H1 (cell line): Measurements from ENCODE around the gene FAM219A. TPM values are rescaled to one million over a fixed set of nuclear protein-coding genes. Genes with fewer than 3 reads are reported as not detected.

Experiments
- CTCF ChIA-PET: fragments of 300-600 bp; sonication (Branson Sonifier 250); formaldehyde crosslinking; loops from one replicate; lab custom pipeline; 2021; ENCODE audit not compliant: partially characterized antibody; lab: Charles Lee
- POLR2A ChIA-PET: fragments of 300-600 bp; sonication (Branson Sonifier 250); formaldehyde crosslinking; loops from one replicate; lab custom pipeline; 2021; ENCODE audit warnings: inconsistent platforms; ENCODE audit not compliant: partially characterized antibody; lab: Charles Lee
- DNase-seq, 2 experiments: peaks; one replicate each; pipeline versions ENCODE4 v3.0.0 to v3.0.0-alpha.2; 2010 to 2022; ENCODE audit warnings: low spot score in 2 of 2, low read depth in 1 of 2, mixed read lengths in 1 of 2
- FAIRE-seq: peaks from 2 replicates; lab custom pipeline; 2011; peaks lifted over from hg19 to GRCh38; lab: Jason Lieb, UNC
- H2AFZ ChIP-seq: 2 replicates; pipeline ENCODE4 v1.8.1; 2012; ENCODE audit warnings: low read length, inconsistent platforms
- H2AK5ac ChIP-seq: 2 replicates; pipeline ENCODE4 v1.6.1; 2013; ENCODE audit warnings: low read depth, low read length
- H2BK120ac ChIP-seq: replicated peaks from 2 replicates; pipeline ENCODE3; 2013; ENCODE audit warnings: low read depth, low read length, inconsistent platforms
- H2BK12ac ChIP-seq: 2 replicates; pipeline ENCODE4 v1.6.1; 2013; ENCODE audit warnings: low read depth, low read length
- H2BK15ac ChIP-seq: 2 replicates; pipeline ENCODE4 v1.6.1; 2013; ENCODE audit warnings: low read length
- H2BK20ac ChIP-seq: 2 replicates; pipeline ENCODE4 v1.6.1; 2013; ENCODE audit warnings: low read length
- H2BK5ac ChIP-seq: 2 replicates; pipeline ENCODE4 v1.6.1; 2013; ENCODE audit warnings: low read depth, low read length
- H3K14ac ChIP-seq: 2 replicates; pipeline ENCODE4 v1.6.1; 2013; ENCODE audit warnings: inconsistent platforms; ENCODE audit not compliant: insufficient read length
- H3K18ac ChIP-seq: 2 replicates; pipeline ENCODE4 v1.6.1; 2013; ENCODE audit warnings: low read length; ENCODE audit errors: extremely low read depth
- H3K23ac ChIP-seq: 2 replicates; pipeline ENCODE4 v1.6.1; 2013; ENCODE audit warnings: inconsistent platforms; ENCODE audit not compliant: insufficient read length
- H3K23me2 ChIP-seq: 2 replicates; pipeline ENCODE4 v1.6.1; 2013; ENCODE audit warnings: low read depth, low read length
- H3K27ac ChIP-seq: 2 replicates; pipeline ENCODE4 v1.6.1; 2011; ENCODE audit warnings: low read depth, low read length, inconsistent platforms
- H3K27me3 ChIP-seq, 4 experiments: replicated peaks in 1 of 4; 1 replicate in 1 of 4; 2 replicates in 3 of 4; pipeline versions ENCODE4 v1.6.1 to v1.8.1; 2011 to 2013; ENCODE audit warnings: low read length in 3 of 4, mild to moderate bottlenecking in 3 of 4, inconsistent platforms in 2 of 4, mixed read lengths in 2 of 4, moderate library complexity in 1 of 4; ENCODE audit not compliant: control insufficient read depth in 3 of 4, insufficient read depth in 3 of 4; ENCODE audit errors: extremely low read depth in 1 of 4
- H3K36me3 ChIP-seq, 4 experiments: 2 replicates each; pipeline versions ENCODE4 v1.6.1 to v1.8.1; 2011 to 2013; ENCODE audit warnings: mild to moderate bottlenecking in 4 of 4, low read length in 3 of 4, moderate library complexity in 2 of 4, control low read depth in 1 of 4, inconsistent platforms in 1 of 4; ENCODE audit not compliant: insufficient read depth in 4 of 4, control insufficient read depth in 2 of 4
- H3K4ac ChIP-seq: replicated peaks from 2 replicates; pipeline ENCODE3; 2013; ENCODE audit warnings: low read length, low read depth, mixed read lengths, inconsistent platforms; ENCODE audit not compliant: insufficient read length
- H3K4me1 ChIP-seq, 4 experiments: replicated peaks in 1 of 4; 1 replicate in 1 of 4; 2 replicates in 3 of 4; pipeline versions ENCODE4 v1.6.1 to v1.8.1; 2011 to 2013; ENCODE audit warnings: low read length in 3 of 4, inconsistent platforms in 2 of 4, mixed read lengths in 1 of 4; ENCODE audit not compliant: insufficient read depth in 4 of 4, control insufficient read depth in 3 of 4
- H3K4me2 ChIP-seq, 2 experiments: 2 replicates each; pipeline versions ENCODE4 v1.6.1 to v1.8.1; 2011 to 2013; ENCODE audit warnings: low read depth in 2 of 2, low read length in 2 of 2, control low read depth in 1 of 2, inconsistent platforms in 1 of 2, mild to moderate bottlenecking in 1 of 2; ENCODE audit not compliant: insufficient read depth in 1 of 2
- H3K4me3 ChIP-seq, 4 experiments: fragments of 200-600, 300-600 bp in 1 of 4; sonication (generic), shearing (Covaris generic), sonication (Bioruptor Twin) in 1 of 4; 2 replicates each; pipeline versions ENCODE4 v1.5.1 to v1.8.1; 2011 to 2016; ENCODE audit warnings: low read length in 4 of 4, low read depth in 3 of 4, control low read depth in 2 of 4, inconsistent platforms in 2 of 4, mild to moderate bottlenecking in 2 of 4, mixed read lengths in 1 of 4, moderate library complexity in 1 of 4; ENCODE audit not compliant: insufficient read depth in 2 of 4; ENCODE audit errors: extremely low read depth in 1 of 4
- H3K56ac ChIP-seq: replicated peaks from 2 replicates; pipeline ENCODE3; 2013; ENCODE audit warnings: low read depth, mild to moderate bottlenecking, mixed read lengths, low read length, inconsistent platforms; ENCODE audit not compliant: insufficient read length
- H3K79me1 ChIP-seq: 2 replicates; pipeline ENCODE4 v1.6.1; 2013; ENCODE audit warnings: low read depth, low read length, control low read depth
- H3K79me2 ChIP-seq, 2 experiments: 2 replicates each; pipeline versions ENCODE4 v1.6.1 to v1.8.1; 2012 to 2013; ENCODE audit warnings: low read length in 2 of 2, mild to moderate bottlenecking in 2 of 2, inconsistent platforms in 1 of 2; ENCODE audit not compliant: insufficient read depth in 2 of 2, control insufficient read depth in 1 of 2
- H3K9ac ChIP-seq, 4 experiments: replicated peaks in 1 of 4; 1 replicate in 1 of 4; 2 replicates in 3 of 4; pipeline versions ENCODE4 v1.6.1 to v1.8.1; 2011 to 2013; ENCODE audit warnings: low read depth in 3 of 4, low read length in 3 of 4, control low read depth in 2 of 4, mild to moderate bottlenecking in 2 of 4, moderate library complexity in 2 of 4, inconsistent platforms in 1 of 4; ENCODE audit errors: extremely low read depth in 1 of 4
- H3K9me3 ChIP-seq, 2 experiments: 2 replicates each; pipeline versions ENCODE4 v1.6.1 to v1.8.1; 2012 to 2013; ENCODE audit warnings: mild to moderate bottlenecking in 2 of 2, moderate library complexity in 2 of 2, control low read depth in 1 of 2, inconsistent platforms in 1 of 2, low read depth in 1 of 2, low read length in 1 of 2, mixed read lengths in 1 of 2; ENCODE audit not compliant: insufficient read depth in 2 of 2
- H4K20me1 ChIP-seq, 2 experiments: replicated peaks in 1 of 2; 2 replicates each; pipeline versions ENCODE3 to v1.8.1; 2011 to 2013; ENCODE audit warnings: inconsistent platforms in 2 of 2, low read length in 2 of 2, mild to moderate bottlenecking in 1 of 2; ENCODE audit not compliant: insufficient read depth in 2 of 2, control insufficient read depth in 1 of 2
- H4K5ac ChIP-seq: 2 replicates; pipeline ENCODE4 v1.6.1; 2013; ENCODE audit warnings: low read length, low read depth, mixed read lengths, inconsistent platforms; ENCODE audit not compliant: insufficient read length
- H4K8ac ChIP-seq: 2 replicates; pipeline ENCODE4 v1.8.0; 2013; ENCODE audit warnings: mild to moderate bottlenecking, moderate library complexity, low read length, inconsistent platforms; ENCODE audit not compliant: insufficient read depth; ENCODE audit errors: extremely low read depth
- H4K91ac ChIP-seq: replicated peaks from 2 replicates; pipeline ENCODE3; 2013; ENCODE audit warnings: low read length, mixed read lengths, inconsistent platforms; ENCODE audit not compliant: insufficient read length
- BCL11A ChIP-seq, 2 experiments: IDR thresholded peaks; one replicate each; pipeline ENCODE4 v1.6.1; 2011; ENCODE audit warnings: low read depth in 2 of 2, low read length in 2 of 2, mild to moderate bottlenecking in 2 of 2
- CBX8 ChIP-seq: fragments of 300-800, 300-1000 bp; sonication (generic); IDR thresholded peaks from 2 replicates; pipeline ENCODE4 v1.7.1; 2016; ENCODE audit warnings: low read depth, low read length, borderline replicate concordance
- CEBPB ChIP-seq: IDR thresholded peaks from 2 replicates; pipeline ENCODE4 v1.6.1; 2012; ENCODE audit warnings: low read depth, low read length
- EP300 ChIP-seq, 2 experiments: IDR thresholded peaks; 1 replicate in 1 of 2; 2 replicates in 1 of 2; pipeline ENCODE4 v1.6.1; 2011 to 2012; ENCODE audit warnings: low read depth in 2 of 2, low read length in 2 of 2, mild to moderate bottlenecking in 2 of 2, borderline replicate concordance in 1 of 2, inconsistent platforms in 1 of 2, moderate library complexity in 1 of 2
- FOSL1 ChIP-seq: IDR thresholded peaks from 2 replicates; pipeline ENCODE4 v1.6.1; 2011; ENCODE audit warnings: mild to moderate bottlenecking, low read depth, low read length, moderate library complexity; ENCODE audit not compliant: insufficient read depth
- GABPA ChIP-seq: IDR thresholded peaks from 2 replicates; pipeline ENCODE4 v1.6.1; 2011; ENCODE audit warnings: mild to moderate bottlenecking, low read length, moderate library complexity, borderline replicate concordance; ENCODE audit not compliant: insufficient read depth
- KDM1A ChIP-seq: fragments of 200-600, 300-600 bp; sonication (generic); IDR thresholded peaks from 2 replicates; pipeline ENCODE4 v1.7.1; 2016; ENCODE audit warnings: mild to moderate bottlenecking, low read length, borderline replicate concordance
- NRF1 ChIP-seq: IDR thresholded peaks from 2 replicates; pipeline ENCODE4 v1.6.1; 2011; ENCODE audit warnings: mild to moderate bottlenecking, low read depth, low read length, improper control_type of control experiment
- SIN3A ChIP-seq, 2 experiments: IDR thresholded peaks in 1 of 2; conservative IDR thresholded peaks in 1 of 2; 2 replicates each; pipeline ENCODE4 v1.6.1; 2011 to 2012; ENCODE audit warnings: low read length in 2 of 2, improper control_type of control experiment in 1 of 2, low read depth in 1 of 2, mild to moderate bottlenecking in 1 of 2
- SP1 ChIP-seq: IDR thresholded peaks from 2 replicates; pipeline ENCODE4 v1.6.1; 2011; ENCODE audit warnings: low read depth, low read length
- SRF ChIP-seq: IDR thresholded peaks from 2 replicates; pipeline ENCODE4 v1.6.1; 2011; ENCODE audit warnings: mild to moderate bottlenecking, low read depth, low read length, moderate library complexity
- ZNF274 ChIP-seq: IDR thresholded peaks from 2 replicates; pipeline ENCODE4 v1.7.0; 2012; ENCODE audit warnings: low read length, borderline replicate concordance; ENCODE audit errors: extremely low read depth
- WGBS, 2 experiments: shearing (Covaris generic) in 1 of 2; methylation state at CpG; one replicate each; pipeline versions ENCODE4 v1.1.6 to v1.1.7; 2013 to 2015; ENCODE audit warnings: low lambda C conversion rate in 2 of 2, mixed read lengths in 2 of 2, inconsistent platforms in 1 of 2, low coverage in 1 of 2, missing lambda C conversion rate in 1 of 2; ENCODE audit not compliant: insufficient replicate concordance in 2 of 2, insufficient coverage in 1 of 2, insufficient read length in 1 of 2; ENCODE audit errors: extremely low coverage in 1 of 2, missing lambda C conversion rate in 1 of 2; 5-methylcytosine and 5-hydroxymethylcytosine counted together
- polyA plus RNA-seq, 7 experiments: library from polyadenylated mRNA; depleted of rRNA in 3 of 7; stranded (reverse) in 5 of 7; unstranded in 2 of 7; fragments of >200 nt in 5 of 7; fragments of 200-250 nt in 2 of 7; gene quantifications; 1 replicate in 5 of 7; 2 replicates in 1 of 7; 4 replicates in 1 of 7; pipeline versions ENCODE4 v1.2.1 to v1.2.3, GENCODE V29; 2011 to 2013; ENCODE audit warnings: missing spikeins in 2 of 7, mixed read lengths in 2 of 7
- total RNA-seq: library from RNA; stranded (reverse); fragmentation: NEBNext Ultra II Directional; extraction: Animal tissue kit (Norgen Biotek cat#: 25700); gene quantifications from 2 replicates; pipeline ENCODE4 v1.2.1, GENCODE V29; 2021

The FAM219A gene
- total and polyA plus RNA-seq, 2 of the 8 experiments (the other 6 are each of a cell fraction or from before 2014, with no cell fraction given): 7.7 to 10.4 TPM

GRCh38 chr9:34463098-34463900 lies 4.9 kb upstream of the FAM219A start:
- Histone ChIP-seq H3K14ac (no peak overlapping the region), H2BK5ac (no peak overlapping the region), H3K18ac (no peak overlapping the region), H3K79me2 (no peaks in the 10 kb centered on the region), H3K23me2 (peaks cover 5% of the 10 kb centered on the region), H3K23ac (no peak overlapping the region), H2BK12ac (no peak overlapping the region), H3K27me3 (peaks cover 0 to 2% (median under 1%) of the 10 kb centered on the region in 4 experiments; a peak in 2 of 7 replicates), H3K4ac (no peak overlapping the region), H3K9ac (no peak overlapping the region), H3K4me3 (no peak overlapping the region), H3K4me2 (no peak overlapping the region), H2BK20ac (no peak overlapping the region), H3K4me1 (peaks cover 0 to 5% (median 1%) of the 10 kb centered on the region in 4 experiments; a peak in 3 of 7 replicates), H3K9me3 (no peaks in the 10 kb centered on the region), H4K5ac (no peak overlapping the region), H3K36me3 (no peaks in the 10 kb centered on the region), H2AK5ac (no peak overlapping the region), H3K27ac (no peak overlapping the region), H4K8ac (no peak overlapping the region), H2AFZ (no peak overlapping the region), H4K20me1 (no peaks in the 10 kb centered on the region), H2BK15ac (no peak overlapping the region), H2BK120ac (no peak overlapping the region), H4K91ac (no peak overlapping the region), H3K56ac (no peak overlapping the region), H3K79me1 (no peaks in the 10 kb centered on the region)
- FAIRE-seq (no peak), DNase-seq (no peak)
- ChIA-PET CTCF (interaction anchor here (0.8 to 1.8 kb wide), 9 partner anchors 10 to 141 kb away, joined by 3 to 14 read pairs (median 3); no protein-coding TSS in a partner anchor), POLR2A (no interaction called here)
- 75% methylated on average over 5 of the region's 5 CpGs; no CpG with 5 or more reads in 1 of the 2 experiments for WGBS, 2 experiments
- TF ChIP-seq NRF1 (no peak), SP1 (no peak), KDM1A (no peak), BCL11A (IDR thresholded peaks at IDR 0.05; ENCODE audit: low read depth in 2 of 2, low read length in 2 of 2) (no peak), ZNF274 (no peak), CBX8 (no peak), SRF (no peak), EP300 (IDR thresholded peaks at IDR 0.05; ENCODE audit: borderline replicate concordance in 1 of 2, low read depth in 2 of 2, low read length in 2 of 2) (no peak), FOSL1 (no peak), GABPA (no peak), SIN3A (conservative IDR thresholded peaks at IDR 0.05 in 1 of 2, IDR thresholded peaks at IDR 0.05 in 1 of 2; ENCODE audit: low read depth in 1 of 2, low read length in 2 of 2) (no peak), CEBPB (no peak)
